Measurements from ENCODE around the gene LRRC4. TPM values are rescaled to one million over a fixed set of nuclear protein-coding genes. Genes with fewer than 3 reads are reported as not detected.

LRRC4 gene
- total and polyA plus RNA-seq, 7 donors, result 0.39 to 5.0 (median 2.7) TPM

DNA sequence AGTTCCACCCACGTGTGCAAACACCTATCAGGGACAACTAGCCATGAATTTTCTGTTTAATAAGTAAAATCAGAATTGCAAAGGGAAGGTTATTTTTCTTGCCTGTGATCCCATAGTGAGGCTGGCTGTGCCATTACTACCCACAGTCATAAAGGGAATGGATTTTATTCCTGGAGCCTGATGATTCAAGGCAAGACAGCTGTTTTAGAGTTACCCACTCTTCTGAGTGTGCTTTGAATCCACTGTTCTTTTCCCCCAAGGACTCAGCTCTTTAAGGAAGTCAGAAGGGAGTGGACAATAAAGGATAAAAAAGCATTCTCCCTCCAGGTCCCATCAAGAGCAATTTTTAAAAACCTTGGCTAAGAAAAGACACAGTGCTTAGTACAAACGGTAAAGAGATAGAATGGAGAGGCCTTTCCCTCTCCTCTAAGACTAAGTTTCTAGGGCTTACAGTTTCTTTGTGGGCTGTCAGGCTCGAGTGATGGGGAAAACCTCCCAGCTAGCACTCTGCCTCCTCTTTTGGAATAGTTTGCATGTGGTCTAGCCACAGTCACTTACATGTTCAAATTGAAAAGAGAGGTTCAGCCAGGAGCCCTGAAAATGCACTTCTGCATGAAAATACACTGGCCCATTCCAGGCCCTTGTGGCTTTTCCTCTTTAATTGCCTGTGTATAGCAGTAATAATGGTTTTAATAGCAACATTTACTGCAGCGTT, 5.1 kb upstream of the LRRC4 start:
- DNase-seq (no peak), ATAC-seq (no peak)
- 84 to 89% (median 88%) methylated on average over 4 of the region's 4 CpGs for WGBS, 3 donors
- Histone ChIP-seq H3K27ac (no peak overlapping the region), H3K4me1 (peaks cover 6% of the 10 kb centered on the region), H3K36me3 (ENCODE audit: insufficient read depth in 1 of 2, low read depth in 1 of 2) (no peaks in the 10 kb centered on the region), H3K27me3 (ENCODE audit: insufficient read depth in 3 of 3, low read length in 2 of 3) (no peaks in the 10 kb centered on the region), H3K4me3 (no peak overlapping the region), H3K9me3 (no peaks in the 10 kb centered on the region)
- TF ChIP-seq, protein P1, sequence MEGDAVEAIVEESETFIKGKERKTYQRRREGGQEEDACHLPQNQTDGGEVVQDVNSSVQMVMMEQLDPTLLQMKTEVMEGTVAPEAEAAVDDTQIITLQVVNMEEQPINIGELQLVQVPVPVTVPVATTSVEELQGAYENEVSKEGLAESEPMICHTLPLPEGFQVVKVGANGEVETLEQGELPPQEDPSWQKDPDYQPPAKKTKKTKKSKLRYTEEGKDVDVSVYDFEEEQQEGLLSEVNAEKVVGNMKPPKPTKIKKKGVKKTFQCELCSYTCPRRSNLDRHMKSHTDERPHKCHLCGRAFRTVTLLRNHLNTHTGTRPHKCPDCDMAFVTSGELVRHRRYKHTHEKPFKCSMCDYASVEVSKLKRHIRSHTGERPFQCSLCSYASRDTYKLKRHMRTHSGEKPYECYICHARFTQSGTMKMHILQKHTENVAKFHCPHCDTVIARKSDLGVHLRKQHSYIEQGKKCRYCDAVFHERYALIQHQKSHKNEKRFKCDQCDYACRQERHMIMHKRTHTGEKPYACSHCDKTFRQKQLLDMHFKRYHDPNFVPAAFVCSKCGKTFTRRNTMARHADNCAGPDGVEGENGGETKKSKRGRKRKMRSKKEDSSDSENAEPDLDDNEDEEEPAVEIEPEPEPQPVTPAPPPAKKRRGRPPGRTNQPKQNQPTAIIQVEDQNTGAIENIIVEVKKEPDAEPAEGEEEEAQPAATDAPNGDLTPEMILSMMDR (IDR thresholded peaks at IDR 0.05), result no peak
- intact Hi-C loops (cut with DNase I), result no loop called here

DNA sequence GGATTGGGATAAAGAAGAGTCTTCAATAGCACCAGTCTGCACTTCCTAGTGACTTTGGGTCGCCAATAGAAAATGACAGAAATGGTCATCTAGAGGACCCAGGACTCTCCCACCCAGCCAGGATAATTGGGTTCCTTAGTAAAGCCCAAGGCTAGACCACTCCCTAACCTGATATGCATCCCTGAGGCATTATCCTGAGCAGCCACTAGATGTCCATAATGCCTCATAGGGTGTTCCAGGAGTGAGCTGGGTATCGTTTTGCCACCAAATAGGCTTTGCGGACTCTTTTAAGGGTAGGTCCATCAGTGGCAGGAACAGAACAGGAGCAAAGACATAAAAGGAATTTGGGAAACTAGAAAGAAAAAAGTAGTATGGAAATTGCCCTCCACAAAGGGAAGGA, 4.5 kb upstream of the LRRC4 start:
- H3K27me3 ChIP-seq (ENCODE audit: insufficient read depth in 3 of 3, low read length in 2 of 3), result no peaks in the 10 kb centered on the region
- intact Hi-C loops (cut with DNase I), result no loop called here
- TF ChIP-seq, protein P1 (IDR thresholded peaks at IDR 0.05), result peak; percentile 11
- H3K4me1 ChIP-seq, result peaks cover 6% of the 10 kb centered on the region
- DNase-seq, result no peak
- no peak overlapping the region for H3K4me3 ChIP-seq
- WGBS, 3 donors, result 82 to 88% (median 84%) methylated on average over 3 of the region's 3 CpGs
- H3K36me3 ChIP-seq (ENCODE audit: insufficient read depth in 1 of 2, low read depth in 1 of 2), result no peaks in the 10 kb centered on the region
- no peak for ATAC-seq
- H3K27ac ChIP-seq, result no peak overlapping the region
- no peaks in the 10 kb centered on the region for H3K9me3 ChIP-seq

DNA sequence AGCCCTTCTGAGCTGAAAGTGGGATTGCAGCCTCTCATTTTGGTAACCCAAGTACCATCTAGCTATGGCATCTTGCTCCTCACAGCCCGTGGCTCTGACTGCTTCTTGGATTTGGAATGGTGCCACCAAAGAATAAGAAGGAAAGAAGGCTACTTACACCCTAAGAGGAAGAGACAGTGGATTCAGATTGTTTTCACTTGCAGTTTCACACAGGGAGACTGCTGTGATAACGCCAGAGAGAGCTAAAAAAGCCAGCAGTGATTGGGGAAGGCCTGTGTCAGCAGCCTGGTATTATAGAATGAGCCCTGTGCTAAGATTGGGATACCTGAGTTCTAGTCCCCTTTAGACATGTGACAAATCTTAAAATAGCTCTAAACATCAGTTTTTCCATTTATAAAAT, 3.6 kb upstream of the LRRC4 start:
- Histone ChIP-seq H3K27ac (no peak overlapping the region), H3K4me3 (no peak overlapping the region), H3K4me1 (peaks cover 6% of the 10 kb centered on the region), H3K36me3 (ENCODE audit: insufficient read depth in 1 of 2, low read depth in 1 of 2) (no peaks in the 10 kb centered on the region), H3K27me3 (ENCODE audit: insufficient read depth in 3 of 3, low read length in 2 of 3) (peaks cover 0 to 6% (median 0%) of the 10 kb centered on the region in 3 donors), H3K9me3 (no peaks in the 10 kb centered on the region)
- ATAC-seq (no peak), DNase-seq (no peak)
- TF ChIP-seq, protein P1 (IDR thresholded peaks at IDR 0.05), result no peak
- WGBS, 3 donors, result 42 to 83% (median 71%) methylated on average over 2 of the region's 2 CpGs
- intact Hi-C loops (cut with DNase I), result no loop called here

DNA sequence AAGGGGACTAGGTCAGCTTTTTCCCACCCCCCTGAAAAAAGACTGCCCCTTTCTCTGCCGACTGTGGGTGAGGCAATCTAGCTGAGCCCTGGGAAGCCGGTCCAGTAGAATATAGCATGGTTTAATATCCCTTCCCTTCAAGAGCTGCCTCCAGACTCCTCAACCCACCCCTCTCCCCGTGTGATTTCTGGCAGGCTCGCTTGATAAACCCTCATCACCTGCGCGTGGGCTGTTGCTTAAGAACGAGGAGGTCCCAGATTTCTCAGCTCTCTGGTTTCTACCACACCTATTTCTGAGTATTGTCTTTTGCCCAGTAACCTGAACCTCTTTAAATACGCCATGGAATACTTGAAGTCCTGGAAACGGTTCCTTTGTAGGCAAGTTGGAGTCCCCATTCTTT, 2.0 kb upstream of the LRRC4 start:
- Histone ChIP-seq H3K4me3 (no peak overlapping the region), H3K36me3 (ENCODE audit: insufficient read depth in 1 of 2, low read depth in 1 of 2) (no peaks in the 10 kb centered on the region), H3K27me3 (ENCODE audit: insufficient read depth in 3 of 3, low read length in 2 of 3) (peaks cover 0 to 8% (median 0%) of the 10 kb centered on the region in 3 donors), H3K9me3 (no peaks in the 10 kb centered on the region), H3K27ac (no peak overlapping the region), H3K4me1 (peaks cover 6% of the 10 kb centered on the region)
- DNase-seq (no peak), ATAC-seq (no peak)
- intact Hi-C loops (cut with DNase I), result no loop called here
- 80 to 91% (median 87%) methylated on average over 9 of the region's 9 CpGs for WGBS, 3 donors
- TF ChIP-seq, protein P1 (IDR thresholded peaks at IDR 0.05), result no peak

Measured in psoas muscle (tissue), 8 donors.